HepG2 (cell line): Measurements from ENCODE around the gene CPED1. TPM values are rescaled to one million over a fixed set of nuclear protein-coding genes. Genes with fewer than 3 reads are reported as not detected.

ENCODE experiments used
- CREM ChIP-seq, 2 experiments: sonication (generic) in 1 of 2; formaldehyde crosslinking in 1 of 2; IDR thresholded peaks; 2 replicates each; pipeline versions ENCODE4 v1.4.0 to v1.6.1; 2016 to 2020; ENCODE audit warnings: antibody characterized with exemption in 1 of 2, mild to moderate bottlenecking in 1 of 2, missing genetic modification reagents in 1 of 2
- HNF4G ChIP-seq, 2 experiments: sonication (generic) in 1 of 2; formaldehyde crosslinking in 1 of 2; IDR thresholded peaks; 2 replicates each; pipeline versions ENCODE4 v1.4.0 to v1.6.1; 2011 to 2020; ENCODE audit warnings: borderline replicate concordance in 2 of 2, low read depth in 2 of 2, mild to moderate bottlenecking in 2 of 2, low read length in 1 of 2, missing genetic modification reagents in 1 of 2, moderate library complexity in 1 of 2
- JARID2 ChIP-seq: sonication (generic); formaldehyde crosslinking; IDR thresholded peaks from 2 replicates; pipeline ENCODE4 v1.8.1; 2023; ENCODE audit warnings: missing genetic modification reagents, inconsistent platforms; ENCODE audit not compliant: insufficient replicate concordance
- KDM6A ChIP-seq: IDR thresholded peaks from 2 replicates; pipeline ENCODE4 v1.6.1; 2016; ENCODE audit warnings: low read depth
- KLF13 ChIP-seq: sonication (generic); formaldehyde crosslinking; IDR thresholded peaks from 2 replicates; pipeline ENCODE4 v1.4.0; 2020; ENCODE audit warnings: mild to moderate bottlenecking, missing genetic modification reagents
- NR2F2 ChIP-seq: IDR thresholded peaks from 2 replicates; pipeline ENCODE4 v1.6.1; 2012; ENCODE audit warnings: low read depth, inconsistent platforms, borderline replicate concordance
- PRDM15 ChIP-seq: sonication (generic); formaldehyde crosslinking; IDR thresholded peaks from 2 replicates; pipeline ENCODE4 v1.4.0; 2020; ENCODE audit warnings: missing genetic modification reagents
- SOX6 ChIP-seq, 2 experiments: fragments of 450-650 bp in 1 of 2; sonication (generic) in 1 of 2; formaldehyde crosslinking in 1 of 2; IDR thresholded peaks; 2 replicates each; pipeline versions ENCODE4 v1.4.0 to v1.6.1; 2017 to 2020; ENCODE audit warnings: antibody characterized with exemption in 1 of 2, mild to moderate bottlenecking in 1 of 2, missing genetic modification reagents in 1 of 2
- THAP11 ChIP-seq: IDR thresholded peaks from 2 replicates; pipeline ENCODE4 v1.6.1; 2016; ENCODE audit warnings: missing biosample characterization, missing genetic modification reagents
- ZBTB39 ChIP-seq: sonication (generic); formaldehyde crosslinking; IDR thresholded peaks from 2 replicates; pipeline ENCODE4 v1.5.0; 2020; ENCODE audit warnings: missing genetic modification reagents
- ZNF503 ChIP-seq: sonication (generic); formaldehyde crosslinking; IDR thresholded peaks from 2 replicates; pipeline ENCODE4 v1.4.0; 2020; ENCODE audit warnings: missing genetic modification reagents
- ZNF572 ChIP-seq: sonication (generic); formaldehyde crosslinking; IDR thresholded peaks from 2 replicates; pipeline ENCODE4 v1.5.1; 2020; ENCODE audit warnings: mild to moderate bottlenecking, missing genetic modification reagents
- polyA plus RNA-seq, 8 experiments: library from polyadenylated mRNA; depleted of rRNA in 3 of 8; stranded (reverse) in 7 of 8; unstranded in 1 of 8; fragments of >200 nt; fragmentation: Illumina TruSeq in 4 of 8; extraction: Trizol in 4 of 8; gene quantifications; 2 replicates each; pipeline versions ENCODE4 v1.2.1 to v1.2.3, GENCODE V29; 2011 to 2016; ENCODE audit warnings: low read depth in 4 of 8, missing spikeins in 1 of 8, mixed read lengths in 1 of 8; ENCODE audit not compliant: insufficient read depth in 1 of 8
- total RNA-seq, 5 experiments: library from RNA; depleted of rRNA; stranded (reverse); fragments of >200 nt; fragmentation: Illumina TruSeq; extraction: Trizol; gene quantifications; 2 replicates each; pipeline ENCODE4 v1.2.3, GENCODE V29; 2016; ENCODE audit warnings: low read depth in 1 of 5
- TF ChIP-seq, protein P1 (sequence below): sonication (generic); formaldehyde crosslinking; conservative IDR thresholded peaks from 2 replicates; pipeline ENCODE4 v1.4.0; 2020; ENCODE audit warnings: missing genetic modification reagents
- TF ChIP-seq, protein P2 (sequence below): sonication (generic); formaldehyde crosslinking; IDR thresholded peaks from 2 replicates; pipeline ENCODE4 v1.4.0; 2020; ENCODE audit warnings: mild to moderate bottlenecking, missing genetic modification reagents

Gene CPED1
- total and polyA plus RNA-seq, 2 of the 13 experiments (the other 11 are each of a cell fraction or from before 2014, with no cell fraction given), result 11.5 to 27.0 TPM

GRCh38 chr7:121344497-121344896, 356.0 kb downstream of the CPED1 start (continued):
- TF ChIP-seq PRDM15 (CRISPR knock-in tag) (no peak), KDM6A (CRISPR knock-in tag) (no peak), CREM (IDR thresholded peaks at IDR 0.05) (no peak), CREM (CRISPR knock-in tag; IDR thresholded peaks at IDR 0.05) (no peak), ZNF572 (no peak), NR2F2 (no peak), ZNF503 (CRISPR knock-in tag) (no peak), HNF4G (IDR thresholded peaks at IDR 0.05; ENCODE audit: borderline replicate concordance, low read depth, low read length) (no peak), HNF4G (CRISPR knock-in tag; IDR thresholded peaks at IDR 0.05; ENCODE audit: borderline replicate concordance, low read depth) (no peak), KLF13 (CRISPR knock-in tag) (no peak), THAP11 (CRISPR knock-in tag) (no peak), ZBTB39 (CRISPR knock-in tag) (no peak), JARID2 (no peak), SOX6 (IDR thresholded peaks at IDR 0.05) (no peak), SOX6 (CRISPR knock-in tag; IDR thresholded peaks at IDR 0.05) (no peak)
- TF ChIP-seq, protein P1, sequence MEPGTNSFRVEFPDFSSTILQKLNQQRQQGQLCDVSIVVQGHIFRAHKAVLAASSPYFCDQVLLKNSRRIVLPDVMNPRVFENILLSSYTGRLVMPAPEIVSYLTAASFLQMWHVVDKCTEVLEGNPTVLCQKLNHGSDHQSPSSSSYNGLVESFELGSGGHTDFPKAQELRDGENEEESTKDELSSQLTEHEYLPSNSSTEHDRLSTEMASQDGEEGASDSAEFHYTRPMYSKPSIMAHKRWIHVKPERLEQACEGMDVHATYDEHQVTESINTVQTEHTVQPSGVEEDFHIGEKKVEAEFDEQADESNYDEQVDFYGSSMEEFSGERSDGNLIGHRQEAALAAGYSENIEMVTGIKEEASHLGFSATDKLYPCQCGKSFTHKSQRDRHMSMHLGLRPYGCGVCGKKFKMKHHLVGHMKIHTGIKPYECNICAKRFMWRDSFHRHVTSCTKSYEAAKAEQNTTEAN (CRISPR knock-in tag), result no peak
- TF ChIP-seq, protein P2, sequence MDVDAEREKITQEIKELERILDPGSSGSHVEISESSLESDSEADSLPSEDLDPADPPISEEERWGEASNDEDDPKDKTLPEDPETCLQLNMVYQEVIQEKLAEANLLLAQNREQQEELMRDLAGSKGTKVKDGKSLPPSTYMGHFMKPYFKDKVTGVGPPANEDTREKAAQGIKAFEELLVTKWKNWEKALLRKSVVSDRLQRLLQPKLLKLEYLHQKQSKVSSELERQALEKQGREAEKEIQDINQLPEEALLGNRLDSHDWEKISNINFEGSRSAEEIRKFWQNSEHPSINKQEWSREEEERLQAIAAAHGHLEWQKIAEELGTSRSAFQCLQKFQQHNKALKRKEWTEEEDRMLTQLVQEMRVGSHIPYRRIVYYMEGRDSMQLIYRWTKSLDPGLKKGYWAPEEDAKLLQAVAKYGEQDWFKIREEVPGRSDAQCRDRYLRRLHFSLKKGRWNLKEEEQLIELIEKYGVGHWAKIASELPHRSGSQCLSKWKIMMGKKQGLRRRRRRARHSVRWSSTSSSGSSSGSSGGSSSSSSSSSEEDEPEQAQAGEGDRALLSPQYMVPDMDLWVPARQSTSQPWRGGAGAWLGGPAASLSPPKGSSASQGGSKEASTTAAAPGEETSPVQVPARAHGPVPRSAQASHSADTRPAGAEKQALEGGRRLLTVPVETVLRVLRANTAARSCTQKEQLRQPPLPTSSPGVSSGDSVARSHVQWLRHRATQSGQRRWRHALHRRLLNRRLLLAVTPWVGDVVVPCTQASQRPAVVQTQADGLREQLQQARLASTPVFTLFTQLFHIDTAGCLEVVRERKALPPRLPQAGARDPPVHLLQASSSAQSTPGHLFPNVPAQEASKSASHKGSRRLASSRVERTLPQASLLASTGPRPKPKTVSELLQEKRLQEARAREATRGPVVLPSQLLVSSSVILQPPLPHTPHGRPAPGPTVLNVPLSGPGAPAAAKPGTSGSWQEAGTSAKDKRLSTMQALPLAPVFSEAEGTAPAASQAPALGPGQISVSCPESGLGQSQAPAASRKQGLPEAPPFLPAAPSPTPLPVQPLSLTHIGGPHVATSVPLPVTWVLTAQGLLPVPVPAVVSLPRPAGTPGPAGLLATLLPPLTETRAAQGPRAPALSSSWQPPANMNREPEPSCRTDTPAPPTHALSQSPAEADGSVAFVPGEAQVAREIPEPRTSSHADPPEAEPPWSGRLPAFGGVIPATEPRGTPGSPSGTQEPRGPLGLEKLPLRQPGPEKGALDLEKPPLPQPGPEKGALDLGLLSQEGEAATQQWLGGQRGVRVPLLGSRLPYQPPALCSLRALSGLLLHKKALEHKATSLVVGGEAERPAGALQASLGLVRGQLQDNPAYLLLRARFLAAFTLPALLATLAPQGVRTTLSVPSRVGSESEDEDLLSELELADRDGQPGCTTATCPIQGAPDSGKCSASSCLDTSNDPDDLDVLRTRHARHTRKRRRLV, result no peak
